Activated T-cell treated with anti-CD3 and anti-CD28 coated beads for 1 hour (primary cell): ENCODE measurements around the gene GCHFR.

ENCODE experiments used
- DNase-seq: peaks from one replicate; pipeline ENCODE4 v3.0.0-alpha.2; 2020; ENCODE audit warnings: low read depth

GCHFR gene

GRCh38 chr15:40763801-40764628 lies at the start of gene GCHFR:
GCHFR (plus strand) TSS chr15:40764068; CDS start chr15:40764181, 113 bp downstream.
- peak; percentile 43 for DNase-seq

DNA sequence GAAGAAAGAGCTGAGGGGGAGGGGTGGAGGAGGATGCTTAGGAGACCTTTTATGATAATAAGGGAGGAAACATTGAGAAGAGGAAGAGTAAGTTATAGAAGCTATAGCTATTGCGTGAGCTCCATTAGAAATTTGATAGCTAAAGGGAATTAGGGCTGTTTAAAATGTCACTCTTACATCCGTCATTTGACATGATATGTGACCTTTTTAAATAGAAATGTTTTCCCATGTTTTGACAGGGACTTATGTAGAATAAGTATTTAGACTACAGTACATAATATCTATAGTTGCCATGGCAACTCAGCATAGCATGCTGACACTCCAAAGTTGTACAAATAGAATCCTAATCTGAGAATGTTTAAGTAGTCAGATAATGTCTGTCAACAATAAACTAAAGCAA lies 49.7 kb upstream of the GCHFR start:
- no peak for DNase-seq

DNA sequence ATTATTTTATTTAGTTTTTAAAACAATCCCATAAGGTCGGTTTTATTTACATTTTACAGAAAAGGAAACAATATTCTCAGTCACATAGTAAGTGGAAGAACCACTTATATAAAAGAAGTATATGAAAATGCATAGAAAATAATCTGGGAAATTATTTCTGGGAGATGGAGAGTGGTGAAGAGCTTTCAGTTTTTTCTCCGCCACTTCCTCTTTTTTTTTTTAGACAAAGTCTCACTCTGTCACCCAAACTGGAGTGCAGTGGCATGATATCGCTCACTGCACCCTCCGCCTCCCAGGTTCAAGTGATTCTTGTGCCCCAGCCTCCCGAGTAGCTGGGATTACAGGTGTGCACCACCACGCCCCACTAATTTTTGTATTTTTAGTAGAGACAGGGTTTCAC lies 47.7 kb upstream of the GCHFR start:
- no peak for DNase-seq

DNA sequence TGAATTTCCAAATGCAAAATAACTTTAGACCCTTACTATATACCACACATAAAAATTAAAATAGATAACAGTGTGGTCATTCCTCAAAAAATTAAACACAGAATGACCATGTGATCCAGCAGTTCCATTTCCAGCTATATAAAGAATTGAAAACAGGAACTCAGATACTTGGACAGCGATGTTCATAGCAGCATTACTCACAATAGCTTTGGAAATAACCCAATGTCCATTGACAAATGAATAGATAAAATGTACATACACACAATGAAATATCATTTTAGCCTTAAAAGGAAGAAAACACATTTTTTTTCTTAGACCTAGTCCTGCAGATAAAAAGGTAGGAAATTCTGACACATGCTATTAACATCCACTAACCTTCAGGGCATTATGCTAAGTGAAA lies 42.2 kb upstream of the GCHFR start:
- no peak for DNase-seq

DNA sequence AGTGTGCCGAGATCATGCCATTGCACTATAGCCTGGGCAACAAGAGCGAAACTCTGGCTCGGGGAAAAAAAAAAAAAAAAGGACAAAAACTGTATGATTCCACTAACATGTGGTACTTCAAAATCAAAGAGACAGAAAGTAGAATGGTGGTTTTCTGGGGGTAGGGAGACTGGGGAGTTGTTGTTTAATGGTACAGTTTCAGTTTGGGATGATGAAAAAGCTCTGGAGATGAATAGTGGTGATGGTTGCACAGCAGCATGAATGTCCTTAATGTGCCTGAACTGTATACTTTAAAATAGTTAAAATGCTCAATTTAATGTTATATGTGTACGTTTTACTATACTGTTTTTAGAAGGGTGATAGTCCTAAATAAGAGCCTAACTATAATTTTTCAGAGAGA lies 41.5 kb upstream of the GCHFR start:
- no peak for DNase-seq

DNA sequence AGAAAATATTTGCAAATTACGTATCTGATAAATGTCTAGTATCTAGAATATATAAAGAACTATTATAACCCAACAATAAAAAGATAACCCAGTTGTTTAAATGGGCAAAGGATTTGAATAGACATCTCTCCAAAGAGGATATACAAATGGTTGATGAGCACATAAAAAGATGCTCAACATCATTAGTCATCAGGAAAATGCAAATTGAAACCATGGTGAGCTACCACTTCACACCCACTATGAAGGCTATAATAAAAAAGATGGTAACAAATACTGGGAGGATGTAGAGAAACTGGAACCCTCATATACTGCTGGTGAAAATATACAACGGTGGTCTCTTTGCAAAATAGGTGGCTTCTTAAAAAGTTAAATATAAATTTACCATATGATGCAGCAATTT lies 40.9 kb upstream of the GCHFR start:
- no peak for DNase-seq

GRCh38 chr15:40723919-40724318 lies 39.9 kb upstream of the GCHFR start:
- no peak for DNase-seq

- no peak for DNase-seq
Measured at GRCh38 chr15:40731034-40731433, 32.8 kb upstream of the GCHFR start.

DNA sequence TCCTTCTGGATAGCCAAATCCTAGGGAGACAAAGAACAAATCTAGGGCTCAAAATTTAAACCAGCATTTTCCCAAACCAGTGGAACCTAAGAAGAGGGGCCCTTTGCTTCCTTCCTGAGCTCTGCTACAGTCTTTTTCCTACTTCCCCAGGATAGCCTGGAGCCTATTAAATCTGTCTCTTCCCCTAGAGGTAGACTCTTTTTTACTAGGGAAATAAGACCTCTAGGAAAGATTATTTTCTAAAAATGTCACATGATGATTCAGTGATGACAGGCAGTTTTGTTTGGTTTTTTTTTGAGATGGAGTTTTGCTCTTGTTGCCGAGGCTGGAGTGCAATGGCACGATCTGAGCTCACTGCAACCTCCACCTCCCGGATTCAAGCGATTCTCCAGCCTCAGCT lies 27.3 kb upstream of the GCHFR start:
- DNase-seq, result no peak

GRCh38 chr15:40737048-40737447 lies 26.8 kb upstream of the GCHFR start:
- no peak for DNase-seq

DNA sequence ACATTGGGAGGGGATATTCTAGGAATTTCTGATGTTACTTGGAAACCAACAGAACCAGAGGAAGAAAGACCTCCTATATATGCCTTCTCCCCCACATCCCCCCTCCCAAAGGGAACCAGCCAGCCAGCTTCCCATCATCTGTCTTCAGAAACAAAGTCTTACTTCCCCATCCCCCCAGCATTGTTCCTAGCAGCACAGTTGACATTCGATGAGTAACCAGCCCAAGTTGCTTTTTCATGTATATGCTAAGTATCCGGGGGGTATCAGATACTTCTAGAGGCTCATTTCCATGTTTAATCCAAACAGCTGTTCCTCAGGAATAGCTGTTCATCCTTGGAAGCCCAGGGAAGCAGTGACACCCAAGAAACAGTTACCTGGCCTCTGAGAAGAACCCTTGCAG lies 24.8 kb upstream of the GCHFR start:
- no peak for DNase-seq

DNA sequence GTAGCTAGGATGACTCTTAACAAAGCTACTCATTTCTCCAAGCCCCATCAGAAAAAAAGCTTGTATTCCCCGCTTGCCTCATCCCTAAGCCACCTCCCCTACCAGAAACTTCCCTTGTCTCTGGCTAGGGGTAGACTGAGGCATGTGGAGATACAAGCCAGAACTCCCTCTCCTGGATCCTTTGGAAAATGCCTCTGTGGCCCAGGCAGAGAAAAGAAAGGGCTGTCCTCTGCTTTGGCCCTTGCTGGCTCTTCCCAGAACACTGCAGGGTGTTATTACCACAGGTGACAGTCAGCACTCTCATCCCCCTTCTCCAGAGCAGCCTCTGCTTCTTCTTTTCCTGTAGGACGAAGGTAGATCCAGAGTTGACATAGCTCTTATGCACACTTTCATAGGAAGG lies 24.0 kb upstream of the GCHFR start:
- no peak for DNase-seq

GRCh38 chr15:40743485-40743901 lies 20.4 kb upstream of the GCHFR start:
- DNase-seq, result no peak

DNA sequence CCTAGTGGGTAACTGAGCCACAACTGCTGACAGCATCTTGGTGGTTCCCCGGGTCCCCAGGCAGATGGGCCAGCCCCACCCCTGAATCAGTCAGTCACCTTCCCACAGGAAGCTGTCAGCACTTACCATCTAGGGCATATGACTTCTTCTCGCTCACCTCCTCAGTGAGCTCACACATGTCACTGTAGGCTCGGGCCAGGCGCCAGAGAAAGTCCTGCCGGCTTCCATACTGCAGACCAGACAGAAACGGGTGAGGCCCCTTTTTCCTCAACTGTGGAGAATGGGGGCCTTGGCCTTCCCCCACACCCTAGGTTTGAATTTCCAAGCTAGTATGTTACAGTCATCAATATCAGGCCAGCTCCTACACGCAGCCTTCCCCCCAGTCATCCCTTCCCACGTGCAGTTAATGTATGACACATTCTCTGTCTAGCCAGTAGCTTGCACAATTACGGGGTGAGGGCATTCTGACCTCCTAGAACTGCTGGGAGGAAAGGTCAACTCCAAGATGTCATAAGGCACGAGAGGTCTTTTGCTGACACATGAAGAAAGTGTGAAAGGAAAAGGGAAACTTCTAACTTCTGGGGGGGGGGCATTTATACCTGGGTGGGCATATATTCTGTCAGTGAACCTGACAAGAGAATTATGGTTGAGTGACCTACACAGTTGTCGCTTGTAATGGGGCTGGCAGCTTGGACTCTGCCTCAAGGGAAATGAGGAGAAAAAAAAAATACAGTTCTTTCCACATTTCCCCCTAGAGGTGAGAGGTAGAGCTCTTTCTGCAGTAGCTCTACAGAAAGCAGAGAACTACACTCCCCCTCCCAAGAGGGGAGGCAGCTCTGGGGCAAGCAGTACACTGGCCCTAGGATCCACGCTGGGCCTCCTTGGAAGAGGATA lies 19.7 kb upstream of the GCHFR start:
- DNase-seq, result peak; percentile 42

DNA sequence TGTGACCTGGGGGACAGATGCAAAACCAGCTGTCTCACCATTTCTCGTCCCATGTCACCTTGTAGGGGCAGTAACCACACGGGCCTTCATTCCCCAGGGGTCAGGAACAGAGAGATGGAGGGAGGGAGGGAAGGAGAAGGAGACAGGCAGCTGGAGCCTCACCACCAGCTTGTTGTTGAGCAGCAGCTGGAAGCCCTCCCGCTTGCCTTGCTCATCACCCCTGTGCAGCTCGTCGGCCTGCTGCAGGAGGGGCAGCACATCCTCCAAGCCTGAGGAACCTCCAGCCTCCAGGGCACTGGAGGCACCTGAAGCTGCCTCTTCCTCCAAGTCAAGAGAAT lies 19.1 kb upstream of the GCHFR start:
- no peak for DNase-seq

DNA sequence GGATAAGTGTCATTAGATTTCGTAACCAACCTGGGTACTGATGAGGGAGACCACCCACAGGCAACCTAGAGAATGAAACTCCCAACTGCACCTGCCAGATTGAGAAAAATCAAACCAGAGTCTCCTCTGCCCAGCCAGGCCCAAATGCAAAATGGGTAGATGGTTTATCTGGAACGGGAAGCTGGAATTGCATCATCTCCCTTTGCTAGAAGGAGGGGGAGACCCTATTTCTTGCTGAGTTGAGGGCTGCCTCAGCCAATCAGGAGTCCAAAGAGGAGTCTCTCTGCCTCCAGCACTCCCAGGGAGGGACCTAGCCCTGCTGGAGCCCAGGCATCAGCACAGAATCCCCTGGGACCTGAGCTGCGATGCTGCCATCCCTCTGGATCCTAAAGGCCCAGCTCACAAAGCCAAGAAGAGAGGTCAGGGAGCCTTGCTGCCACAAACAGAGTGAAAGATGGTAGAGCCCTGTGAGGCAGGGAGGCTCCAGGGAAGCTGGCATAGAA lies 16.9 kb upstream of the GCHFR start:
- no peak for DNase-seq

- DNase-seq, result no peak
Measured at GRCh38 chr15:40747685-40748631, 15.9 kb upstream of the GCHFR start.

DNA sequence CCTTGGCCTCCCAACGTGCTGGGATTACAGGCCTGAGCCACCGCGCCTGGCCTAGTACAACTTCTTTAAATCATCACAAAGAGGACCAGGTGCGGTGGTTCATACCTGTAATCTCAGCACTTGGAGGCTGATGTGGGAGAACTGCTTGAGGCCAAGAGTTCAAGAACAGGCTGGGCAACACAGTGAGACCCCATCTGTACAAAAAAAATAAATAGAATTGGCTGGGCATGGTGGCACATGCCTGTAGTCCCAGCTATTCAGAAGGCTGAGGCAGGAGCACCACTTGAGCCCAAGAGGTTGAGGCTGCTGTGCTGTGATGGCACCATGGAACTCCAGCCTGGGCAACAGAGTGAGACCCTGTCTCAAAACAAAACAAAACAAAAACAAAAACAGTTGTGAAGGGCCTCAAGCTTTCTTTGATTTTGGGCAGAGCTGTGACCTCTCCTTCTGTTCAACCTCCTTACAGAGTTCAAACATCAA lies 14.7 kb upstream of the GCHFR start:
- no peak for DNase-seq

GRCh38 chr15:40750885-40751284 lies 13.0 kb upstream of the GCHFR start:
- no peak for DNase-seq

GRCh38 chr15:40751745-40752144 lies 12.1 kb upstream of the GCHFR start:
- DNase-seq, result no peak

DNA sequence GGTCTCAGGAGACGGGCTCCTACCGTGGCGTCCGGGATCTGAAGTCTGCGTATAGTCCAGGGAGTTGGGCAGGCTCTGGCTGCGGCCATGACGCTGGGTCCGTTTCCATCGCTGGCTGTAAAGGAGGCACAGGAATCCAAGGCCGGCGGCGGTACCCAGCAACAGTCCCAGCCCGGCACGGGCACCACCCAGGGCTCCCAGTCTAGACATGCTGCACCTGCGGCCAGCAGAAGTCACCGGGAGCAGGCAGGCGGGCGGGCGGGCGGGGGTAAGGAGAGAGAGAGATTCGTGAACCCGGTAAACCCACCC lies 9.3 kb upstream of the GCHFR start:
- no peak for DNase-seq
